Measurements from ENCODE around the gene SLC39A3.
"Not testable (repeated sequence)": the region's sequence is repeated elsewhere in the genome, so short reads cannot be mapped to it uniquely, and the experiment has no call there.

The SLC39A3 gene

GRCh38 chr19:2722541-2723344 is 17.1 kb downstream of the SLC39A3 start:
- no peak for DNase-seq (ENCODE audit: low spot score)

GRCh38 chr19:2721570-2722540 is 18.0 kb downstream of the SLC39A3 start:
- DNase-seq (ENCODE audit: low spot score): no peak

GRCh38 chr19:2720777-2721569 is 18.8 kb downstream of the SLC39A3 start, which contains the start of gene DIRAS1:
Gene DIRAS1 (minus strand): TSS chr19:2721372. CDS start chr19:2717806, 3,566 bp downstream.
- no peak for DNase-seq (ENCODE audit: low spot score)

GRCh38 chr19:2719920-2720776 is 19.7 kb downstream of the SLC39A3 start:
- no peak for DNase-seq (ENCODE audit: low spot score)

GRCh38 chr19:2719232-2719735 is 20.5 kb downstream of the SLC39A3 start:
- no peak for DNase-seq (ENCODE audit: low spot score)

GRCh38 chr19:2717638-2718541 is 21.9 kb downstream of the SLC39A3 start:
- no peak for DNase-seq (ENCODE audit: low spot score)

- no peak for DNase-seq (ENCODE audit: low spot score)
These were observed 22.8 kb downstream of the SLC39A3 start for GRCh38 chr19:2716722-2717637.

- no peak for DNase-seq (ENCODE audit: low spot score)
These were observed 23.6 kb downstream of the SLC39A3 start for GRCh38 chr19:2716275-2716650.

- DNase-seq (ENCODE audit: low spot score): no peak
These were observed 24.1 kb downstream of the SLC39A3 start for GRCh38 chr19:2715470-2716274.

GRCh38 chr19:2714531-2715269 is 25.1 kb downstream of the SLC39A3 start:
- DNase-seq (ENCODE audit: low spot score): no peak

- not testable (repeated sequence) for DNase-seq (ENCODE audit: low spot score)
These were observed 25.7 kb downstream of the SLC39A3 start for GRCh38 chr19:2714102-2714501.

- not testable (repeated sequence) for DNase-seq (ENCODE audit: low spot score)
These were observed 26.6 kb downstream of the SLC39A3 start for GRCh38 chr19:2713170-2713569.

GRCh38 chr19:2711875-2712205 is 28.0 kb downstream of the SLC39A3 start:
- no peak for DNase-seq (ENCODE audit: low spot score)

- DNase-seq (ENCODE audit: low spot score): no peak
These were observed 28.5 kb downstream of the SLC39A3 start for GRCh38 chr19:2711172-2711874.

- no peak for DNase-seq (ENCODE audit: low spot score)
These were observed 33.6 kb downstream of the SLC39A3 start for GRCh38 chr19:2706251-2706650.

GRCh38 chr19:2703691-2704216 is 36.1 kb downstream of the SLC39A3 start:
- no peak for DNase-seq (ENCODE audit: low spot score)
